Stimulated activated CD4-positive, alpha-beta T cell treated with anti-CD3 and anti-CD28 coated beads, Interleukin-1b, Interleukin-23, amount 100 ng/mL, for 48 hours (primary cell): Measurements from ENCODE around the gene ADH1C.
"Not testable (repeated sequence)": the region's sequence is repeated elsewhere in the genome, so short reads cannot be mapped to it uniquely, and the experiment has no call there.

Experiments
- DNase-seq: peaks from one replicate; pipeline ENCODE4 v3.0.0-alpha.2; 2020

The ADH1C gene

GRCh38 chr4:99352602-99353537 lies at the start of gene ADH1C:
TSS of gene ADH1C (minus strand) at chr4:99352746. CDS start at chr4:99352675, 71 bp downstream.
- no peak for DNase-seq

GRCh38 chr4:99400831-99401230 lies 48.3 kb upstream of the ADH1C start:
- no peak for DNase-seq

GRCh38 chr4:99399017-99399416 lies 46.5 kb upstream of the ADH1C start:
- no peak for DNase-seq

- DNase-seq = no peak
These were observed 43.2 kb upstream of the ADH1C start for GRCh38 chr4:99395595-99396364.

GRCh38 chr4:99394896-99395295 lies 42.4 kb upstream of the ADH1C start:
- no peak for DNase-seq

- DNase-seq = no peak
These were observed 37.5 kb upstream of the ADH1C start for GRCh38 chr4:99390055-99390454.

GRCh38 chr4:99389606-99390005 lies 37.1 kb upstream of the ADH1C start:
- DNase-seq = no peak

GRCh38 chr4:99383833-99384392 lies 31.4 kb upstream of the ADH1C start:
- DNase-seq = no peak

GRCh38 chr4:99383399-99383798 lies 30.9 kb upstream of the ADH1C start:
- no peak for DNase-seq

GRCh38 chr4:99382745-99383360 lies 30.3 kb upstream of the ADH1C start:
- DNase-seq = no peak

GRCh38 chr4:99381588-99382175 lies 29.1 kb upstream of the ADH1C start:
- no peak for DNase-seq

- no peak for DNase-seq
These were observed 27.0 kb upstream of the ADH1C start for GRCh38 chr4:99379571-99379970.

GRCh38 chr4:99378876-99379275 lies 26.3 kb upstream of the ADH1C start:
- DNase-seq = no peak

- DNase-seq = not testable (repeated sequence)
These were observed 24.8 kb upstream of the ADH1C start for GRCh38 chr4:99377341-99377740.

GRCh38 chr4:99372464-99372863 lies 19.9 kb upstream of the ADH1C start:
- not testable (repeated sequence) for DNase-seq

GRCh38 chr4:99367817-99368216 lies 15.3 kb upstream of the ADH1C start:
- DNase-seq = not testable (repeated sequence)

GRCh38 chr4:99366491-99366890 lies 13.9 kb upstream of the ADH1C start:
- no peak for DNase-seq

- DNase-seq = no peak
These were observed 10.2 kb upstream of the ADH1C start for GRCh38 chr4:99362768-99363167.

- no peak for DNase-seq
These were observed 9.3 kb upstream of the ADH1C start for GRCh38 chr4:99361899-99362275.

- DNase-seq = no peak
These were observed 8.8 kb upstream of the ADH1C start for GRCh38 chr4:99361268-99361898.

GRCh38 chr4:99359480-99360204 lies 7.1 kb upstream of the ADH1C start:
- no peak for DNase-seq

GRCh38 chr4:99357948-99358347 lies 5.4 kb upstream of the ADH1C start:
- DNase-seq = no peak
